Prostate gland (tissue), 2 donors: ENCODE results near the gene FRMD5. TPM values are rescaled to one million over a fixed set of nuclear protein-coding genes. Genes with fewer than 3 reads are reported as not detected.

Source experiments
- DNase-seq: peaks from one replicate; pipeline ENCODE4 v3.0.0-alpha.2; 2019; ENCODE audit warnings: low spot score
- H3K27ac ChIP-seq, 2 donors: fragments of 200-600 bp; sonication (generic); 2 replicates each; pipeline ENCODE4 v1.5.1; 2017 to 2019
- H3K27me3 ChIP-seq: fragments of 200-600 bp; sonication (generic); replicated peaks from 2 replicates; pipeline ENCODE4 v1.5.1; 2019; ENCODE audit not compliant: insufficient read depth
- H3K36me3 ChIP-seq, 2 donors: fragments of 200-600 bp; sonication (generic); 1 replicate in 1 of 2; 2 replicates in 1 of 2; pipeline versions ENCODE4 v1.5.1 to v1.8.1; 2017 to 2019
- H3K4me1 ChIP-seq: fragments of 200-600 bp; sonication (generic); replicated peaks from 2 replicates; pipeline ENCODE4 v1.5.1; 2019
- H3K4me3 ChIP-seq, 2 donors: fragments of 200-600 bp; sonication (generic); 2 replicates each; pipeline ENCODE4 v1.5.1; 2017 to 2019
- H3K9me3 ChIP-seq: fragments of 200-600 bp; sonication (generic); 2 replicates; pipeline ENCODE4 v1.5.1; 2017
- POLR2A ChIP-seq: fragments of 450-650 bp; IDR thresholded peaks from one replicate; pipeline ENCODE4 v1.6.1; 2016; ENCODE audit warnings: antibody characterized with exemption, mild to moderate bottlenecking
- POLR2AphosphoS5 ChIP-seq: sonication (generic); formaldehyde crosslinking; IDR thresholded peaks from one replicate; pipeline ENCODE4 v1.6.1; 2017; ENCODE audit warnings: antibody characterized with exemption
- WGBS: methylation state at CpG from one replicate; pipeline ENCODE4 v1.1.5; 2018; 5-methylcytosine and 5-hydroxymethylcytosine counted together
- intact Hi-C: fragments of 100-400 bp; cut with DNase I; formaldehyde crosslinking; loops from one replicate; pipeline ENCODE4 v1.14.2; 2022
- total RNA-seq, 2 donors: library from RNA; depleted of rRNA; stranded (reverse); fragments of >200 nt; gene quantifications; one replicate each; pipeline ENCODE4 v1.1.0, GENCODE V29; 2016
- TF ChIP-seq, protein P1 (sequence below), 4 experiments: fragments of 200-600 bp in 2 of 4; fragments of 450-650 bp in 2 of 4; sonication (generic) in 2 of 4; IDR thresholded peaks; 1 replicate in 3 of 4; 2 replicates in 1 of 4; pipeline ENCODE4 v1.5.1; 2016 to 2019; ENCODE audit warnings: antibody characterized with exemption in 4 of 4, mild to moderate bottlenecking in 2 of 4, moderate library complexity in 2 of 4

The FRMD5 gene
- total RNA-seq, 2 donors from 2014 or later: 0.36 to 8.1 TPM

DNA sequence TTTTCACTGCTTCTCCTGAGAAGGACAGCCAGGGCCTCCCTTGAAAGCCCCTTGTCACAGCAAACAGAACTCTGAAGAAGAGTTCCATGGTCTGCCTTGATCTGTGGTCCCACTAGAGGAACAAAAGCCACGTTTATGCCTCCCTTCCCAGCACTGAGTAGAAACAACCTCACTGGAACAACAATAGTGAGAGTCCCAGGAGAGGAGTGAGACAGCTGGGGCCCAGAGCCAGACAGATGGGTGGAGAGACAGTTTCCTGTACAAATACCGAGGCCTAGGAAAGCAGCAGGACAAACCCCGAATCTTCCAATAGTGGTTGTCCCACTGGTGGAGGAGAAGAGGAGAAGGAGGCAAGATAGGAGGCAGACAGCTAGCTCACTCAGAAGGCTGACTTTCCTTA lies 262.2 kb downstream of the FRMD5 start:
- Histone ChIP-seq H3K9me3 (no peaks in the 10 kb centered on the region), H3K27ac (no peak overlapping the region), H3K27me3 (no peaks in the 10 kb centered on the region), H3K4me3 (no peak overlapping the region), H3K4me1 (no peaks in the 10 kb centered on the region), H3K36me3 (no peaks in the 10 kb centered on the region)
- DNase-seq: no peak
- TF ChIP-seq POLR2A: no peak
- no peak for TF ChIP-seq POLR2AphosphoS5
- TF ChIP-seq, protein P1, sequence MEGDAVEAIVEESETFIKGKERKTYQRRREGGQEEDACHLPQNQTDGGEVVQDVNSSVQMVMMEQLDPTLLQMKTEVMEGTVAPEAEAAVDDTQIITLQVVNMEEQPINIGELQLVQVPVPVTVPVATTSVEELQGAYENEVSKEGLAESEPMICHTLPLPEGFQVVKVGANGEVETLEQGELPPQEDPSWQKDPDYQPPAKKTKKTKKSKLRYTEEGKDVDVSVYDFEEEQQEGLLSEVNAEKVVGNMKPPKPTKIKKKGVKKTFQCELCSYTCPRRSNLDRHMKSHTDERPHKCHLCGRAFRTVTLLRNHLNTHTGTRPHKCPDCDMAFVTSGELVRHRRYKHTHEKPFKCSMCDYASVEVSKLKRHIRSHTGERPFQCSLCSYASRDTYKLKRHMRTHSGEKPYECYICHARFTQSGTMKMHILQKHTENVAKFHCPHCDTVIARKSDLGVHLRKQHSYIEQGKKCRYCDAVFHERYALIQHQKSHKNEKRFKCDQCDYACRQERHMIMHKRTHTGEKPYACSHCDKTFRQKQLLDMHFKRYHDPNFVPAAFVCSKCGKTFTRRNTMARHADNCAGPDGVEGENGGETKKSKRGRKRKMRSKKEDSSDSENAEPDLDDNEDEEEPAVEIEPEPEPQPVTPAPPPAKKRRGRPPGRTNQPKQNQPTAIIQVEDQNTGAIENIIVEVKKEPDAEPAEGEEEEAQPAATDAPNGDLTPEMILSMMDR (IDR thresholded peaks at IDR 0.05): no peak
- intact Hi-C loops: no loop called here
- WGBS: 70% methylated on average over 3 of the region's 3 CpGs

DNA sequence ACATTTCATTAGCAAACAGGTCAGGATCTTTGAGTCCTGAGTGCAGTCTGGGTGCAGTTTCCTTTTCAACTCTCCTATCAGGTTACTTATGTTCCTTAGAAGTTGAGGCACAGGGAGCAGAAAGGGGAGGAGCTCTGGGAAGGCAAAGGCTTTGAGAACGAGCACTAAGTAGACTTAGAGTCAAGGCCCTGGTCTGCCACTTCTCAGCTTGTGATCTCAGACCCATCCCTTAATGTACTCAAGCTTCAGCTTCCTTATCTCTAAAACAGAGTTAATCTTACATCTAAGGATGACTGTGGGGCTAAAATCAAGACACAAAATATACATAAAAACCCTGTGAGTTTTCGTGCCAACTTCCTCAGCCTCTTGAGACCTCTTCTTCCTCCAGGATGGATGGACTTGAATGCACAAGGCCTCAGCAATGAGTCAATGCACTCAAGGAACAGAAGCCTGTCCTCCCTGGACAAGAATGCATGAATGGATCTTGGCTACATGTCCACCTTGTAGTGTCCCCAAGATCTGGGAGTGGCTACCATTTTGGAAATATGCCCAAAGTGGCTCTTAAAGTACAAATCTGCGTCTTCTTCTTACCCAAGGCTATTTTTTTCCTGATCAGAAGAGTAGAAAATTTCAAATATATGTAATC lies 263.2 kb downstream of the FRMD5 start:
- no peaks in the 10 kb centered on the region for H3K9me3 ChIP-seq
- no peaks in the 10 kb centered on the region for H3K27me3 ChIP-seq
- H3K27ac ChIP-seq: no peak overlapping the region
- TF ChIP-seq, protein P1 (IDR thresholded peaks at IDR 0.05): no peak
- TF ChIP-seq POLR2A (no peak), POLR2AphosphoS5 (no peak)
- H3K36me3 ChIP-seq: no peaks in the 10 kb centered on the region
- DNase-seq: no peak
- H3K4me3 ChIP-seq: no peak overlapping the region
- no peaks in the 10 kb centered on the region for H3K4me1 ChIP-seq
- intact Hi-C loops: no loop called here
- WGBS: 67% methylated on average over 3 of the region's 3 CpGs

DNA sequence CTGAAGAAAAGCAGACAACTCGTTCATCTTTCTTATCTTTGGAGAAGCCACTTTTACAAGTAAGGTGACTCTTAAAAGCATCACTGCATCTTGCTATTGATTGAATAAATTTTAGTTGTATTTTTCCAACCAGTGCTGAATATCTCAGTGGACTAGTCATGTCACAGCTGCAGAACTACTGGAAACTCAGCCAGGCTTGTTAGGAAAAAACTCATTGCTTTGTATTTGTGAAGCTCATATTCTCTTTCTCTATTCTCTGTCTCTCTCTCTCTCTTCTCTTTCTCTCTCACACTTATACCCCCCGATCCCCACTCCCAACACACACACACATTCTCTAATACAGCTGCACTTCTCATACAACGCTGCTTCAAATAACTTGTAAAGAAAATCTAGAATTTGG lies 264.0 kb downstream of the FRMD5 start:
- Histone ChIP-seq H3K9me3 (no peaks in the 10 kb centered on the region), H3K27ac (no peak overlapping the region), H3K27me3 (no peaks in the 10 kb centered on the region), H3K4me3 (no peak overlapping the region), H3K4me1 (no peaks in the 10 kb centered on the region), H3K36me3 (no peaks in the 10 kb centered on the region)
- TF ChIP-seq, protein P1 (IDR thresholded peaks at IDR 0.05): no peak
- no peak for DNase-seq
- intact Hi-C loops: no loop called here
- WGBS: 70% methylated on average over 3 of the region's 3 CpGs

DNA sequence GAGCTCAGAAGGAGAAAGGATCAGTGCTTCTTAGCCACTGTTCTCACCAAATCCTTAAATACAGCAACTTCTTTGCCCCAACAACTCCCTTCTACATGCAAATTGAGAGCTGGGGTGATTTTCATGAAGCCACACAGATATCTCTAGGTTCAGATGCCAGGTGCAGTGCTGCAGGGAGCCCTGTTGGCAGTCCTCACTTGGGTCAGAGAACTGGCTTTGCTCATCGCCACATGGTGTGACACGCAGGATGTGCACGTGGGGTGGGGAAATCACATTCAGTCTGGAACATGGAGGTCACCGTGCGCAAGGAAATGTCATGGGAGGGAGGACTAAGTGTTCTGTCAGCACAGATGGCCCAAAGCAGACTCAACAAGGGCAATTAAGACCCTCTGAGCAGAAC lies 264.5 kb downstream of the FRMD5 start:
- Histone ChIP-seq H3K4me3 (no peak overlapping the region), H3K9me3 (no peaks in the 10 kb centered on the region), H3K27me3 (no peaks in the 10 kb centered on the region), H3K4me1 (no peaks in the 10 kb centered on the region), H3K36me3 (no peaks in the 10 kb centered on the region), H3K27ac (no peak overlapping the region)
- no peak for DNase-seq
- WGBS: 91% methylated on average over 5 of the region's 5 CpGs
- intact Hi-C loops: no loop called here
- TF ChIP-seq POLR2AphosphoS5 (no peak), POLR2A (no peak)
- TF ChIP-seq, protein P1 (IDR thresholded peaks at IDR 0.05): no peak

DNA sequence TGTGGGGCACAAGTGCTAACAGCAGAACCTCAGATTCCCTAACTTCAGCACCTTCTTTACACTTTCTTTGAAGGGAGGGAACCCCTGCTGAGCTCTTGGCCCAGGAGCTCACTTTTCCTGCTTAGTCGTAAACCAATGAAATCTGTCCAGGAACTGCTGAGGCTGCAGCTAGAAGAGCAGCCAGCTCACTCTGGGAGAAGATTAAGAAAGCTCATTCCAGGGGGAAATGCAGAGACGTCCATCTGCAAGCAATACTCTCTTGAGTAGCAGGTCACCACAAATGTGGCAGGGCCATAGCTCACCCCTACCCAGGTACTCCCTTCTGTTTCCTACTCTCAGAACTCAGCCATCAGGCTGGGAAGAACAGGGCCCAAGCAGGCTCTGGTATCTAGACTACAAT lies 265.0 kb downstream of the FRMD5 start:
- WGBS: 17% methylated on average over 2 of the region's 2 CpGs
- no peaks in the 10 kb centered on the region for H3K27me3 ChIP-seq
- no peaks in the 10 kb centered on the region for H3K36me3 ChIP-seq
- no peak overlapping the region for H3K27ac ChIP-seq
- H3K9me3 ChIP-seq: no peaks in the 10 kb centered on the region
- H3K4me1 ChIP-seq: no peaks in the 10 kb centered on the region
- intact Hi-C loops: no loop called here
- H3K4me3 ChIP-seq: no peak overlapping the region
- no peak for DNase-seq
- TF ChIP-seq POLR2AphosphoS5 (no peak), POLR2A (no peak)
- TF ChIP-seq, protein P1 (IDR thresholded peaks at IDR 0.05): no peak
